Trophoblast cell (in vitro differentiated cells and primary cell): Measurements from ENCODE around the gene C9orf152.
"Not testable (repeated sequence)": the region's sequence is repeated elsewhere in the genome, so short reads cannot be mapped to it uniquely, and the experiment has no call there.

Experiments used
- DNase-seq, 2 donors: peaks; one replicate each; pipeline ENCODE4 v3.0.0-alpha.2; 2016
- H2AFZ ChIP-seq: 2 replicates; pipeline ENCODE4 v1.6.1; 2013; ENCODE audit warnings: low read length, moderate library complexity, mild to moderate bottlenecking; ENCODE audit not compliant: insufficient read depth, poor library complexity
- H2AK5ac ChIP-seq: 2 replicates; pipeline ENCODE4 v1.6.1; 2013; ENCODE audit warnings: mild to moderate bottlenecking, low read length
- H2BK120ac ChIP-seq: 2 replicates; pipeline ENCODE4 v1.6.1; 2013; ENCODE audit warnings: low read length, mild to moderate bottlenecking, moderate library complexity; ENCODE audit not compliant: insufficient read depth, poor library complexity
- H2BK12ac ChIP-seq: 2 replicates; pipeline ENCODE4 v1.6.1; 2013; ENCODE audit warnings: mild to moderate bottlenecking, low read length, moderate library complexity
- H2BK5ac ChIP-seq: 2 replicates; pipeline ENCODE4 v1.6.1; 2013; ENCODE audit warnings: low read length, low read depth, moderate library complexity, mild to moderate bottlenecking; ENCODE audit not compliant: poor library complexity
- H3K14ac ChIP-seq: 2 replicates; pipeline ENCODE4 v1.6.1; 2013; ENCODE audit warnings: mild to moderate bottlenecking, low read length
- H3K18ac ChIP-seq: 2 replicates; pipeline ENCODE4 v1.6.1; 2013; ENCODE audit warnings: mild to moderate bottlenecking, low read length
- H3K23ac ChIP-seq: 2 replicates; pipeline ENCODE4 v1.6.1; 2013; ENCODE audit warnings: low read length
- H3K27ac ChIP-seq: 2 replicates; pipeline ENCODE4 v1.5.1; 2013; ENCODE audit warnings: low read depth, mild to moderate bottlenecking, inconsistent platforms, low read length, moderate library complexity
- H3K27me3 ChIP-seq: 2 replicates; pipeline ENCODE4 v1.6.1; 2013; ENCODE audit warnings: inconsistent platforms, mild to moderate bottlenecking, low read length, moderate library complexity; ENCODE audit not compliant: insufficient read depth
- H3K36me3 ChIP-seq, 2 experiments: 1 replicate in 1 of 2; 2 replicates in 1 of 2; pipeline ENCODE4 v1.6.1; 2013; ENCODE audit warnings: low read length in 2 of 2, mild to moderate bottlenecking in 2 of 2, moderate library complexity in 1 of 2; ENCODE audit not compliant: insufficient read depth in 2 of 2, control insufficient read depth in 1 of 2
- H3K4ac ChIP-seq: 2 replicates; pipeline ENCODE4 v1.6.1; 2013; ENCODE audit warnings: low read depth, mild to moderate bottlenecking, low read length, moderate library complexity
- H3K4me1 ChIP-seq, 2 experiments: 1 replicate in 1 of 2; 2 replicates in 1 of 2; pipeline ENCODE4 v1.6.1; 2013; ENCODE audit warnings: low read length in 2 of 2, mild to moderate bottlenecking in 2 of 2, moderate library complexity in 1 of 2; ENCODE audit not compliant: insufficient read depth in 2 of 2, control insufficient read depth in 1 of 2
- H3K4me2 ChIP-seq: 2 replicates; pipeline ENCODE4 v1.6.1; 2013; ENCODE audit warnings: inconsistent platforms, mild to moderate bottlenecking, low read length, moderate library complexity
- H3K4me3 ChIP-seq: 2 replicates; pipeline ENCODE4 v1.5.1; 2013; ENCODE audit warnings: mild to moderate bottlenecking, low read depth, low read length, inconsistent platforms
- H3K79me1 ChIP-seq: one replicate; pipeline ENCODE4 v1.6.1; 2013; ENCODE audit warnings: low read length
- H3K79me2 ChIP-seq: 2 replicates; pipeline ENCODE4 v1.6.1; 2013; ENCODE audit warnings: low read length, mild to moderate bottlenecking; ENCODE audit not compliant: control insufficient read depth, insufficient read depth, poor library complexity
- H3K9ac ChIP-seq: 2 replicates; pipeline ENCODE4 v1.6.1; 2013; ENCODE audit warnings: mild to moderate bottlenecking, low read length
- H3K9me3 ChIP-seq: 2 replicates; pipeline ENCODE4 v1.6.1; 2013; ENCODE audit warnings: low read depth, mild to moderate bottlenecking, control low read depth, inconsistent platforms, low read length; ENCODE audit not compliant: insufficient read depth
- H4K12ac ChIP-seq: 2 replicates; pipeline ENCODE4 v1.6.1; 2013; ENCODE audit warnings: low read depth, mild to moderate bottlenecking, low read length, moderate library complexity
- H4K8ac ChIP-seq: 2 replicates; pipeline ENCODE4 v1.6.1; 2013; ENCODE audit warnings: low read depth, mild to moderate bottlenecking, low read length, moderate library complexity
- H4K91ac ChIP-seq: one replicate; pipeline ENCODE4 v1.6.1; 2013; ENCODE audit warnings: low read depth, mild to moderate bottlenecking, low read length, moderate library complexity
- WGBS: extraction: QIAGEN DNeasy Blood & Tissue Kit; methylation state at CpG from one replicate; pipeline ENCODE4 v1.1.7; 2013; ENCODE audit warnings: missing lambda C conversion rate; ENCODE audit not compliant: insufficient read length, insufficient coverage; ENCODE audit errors: extremely low coverage; 5-methylcytosine and 5-hydroxymethylcytosine counted together

C9orf152 gene

DNA sequence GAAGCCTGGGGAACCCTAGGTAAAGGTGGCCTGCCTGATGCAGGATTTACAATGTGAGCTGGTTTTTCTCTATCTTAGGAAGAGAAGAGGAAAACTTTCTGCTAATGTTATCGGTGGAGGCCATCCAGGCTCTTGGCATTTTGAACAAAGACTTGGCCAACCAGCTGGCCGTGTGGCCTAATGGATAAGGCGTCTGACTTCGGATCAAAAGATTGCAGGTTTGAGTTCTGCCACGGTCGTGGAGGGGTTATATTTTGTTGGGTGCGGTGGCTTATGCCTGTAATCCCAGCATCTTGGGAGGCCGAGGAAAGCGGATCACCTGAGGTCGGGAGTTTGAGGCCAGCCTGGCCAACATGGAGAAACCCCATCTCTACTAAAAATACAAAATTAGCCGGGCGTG lies 9.6 kb downstream of the C9orf152 start:
- no CpG with 5 or more reads among the region's 12 CpGs for WGBS
- Histone ChIP-seq H3K4ac (no peak overlapping the region), H2AK5ac (no peak overlapping the region), H3K9ac (no peak overlapping the region), H3K4me1 (peaks cover 7 to 8% of the 10 kb centered on the region in 2 experiments), H2AFZ (no peak overlapping the region), H4K8ac (no peak overlapping the region), H3K18ac (no peak overlapping the region), H3K4me3 (no peak overlapping the region), H2BK5ac (no peak overlapping the region), H3K4me2 (no peak overlapping the region), H3K79me2 (no peaks in the 10 kb centered on the region), H4K91ac (no peak overlapping the region), H3K9me3 (peaks cover 2% of the 10 kb centered on the region), H2BK120ac (no peak overlapping the region), H3K23ac (no peak overlapping the region), H2BK12ac (no peak overlapping the region), H3K14ac (no peak overlapping the region), H3K27me3 (no peaks in the 10 kb centered on the region), H4K12ac (no peak overlapping the region), H3K27ac (no peak overlapping the region), H3K79me1 (peaks cover 10% of the 10 kb centered on the region), H3K36me3 (no peaks in the 10 kb centered on the region)
- no peak for DNase-seq

DNA sequence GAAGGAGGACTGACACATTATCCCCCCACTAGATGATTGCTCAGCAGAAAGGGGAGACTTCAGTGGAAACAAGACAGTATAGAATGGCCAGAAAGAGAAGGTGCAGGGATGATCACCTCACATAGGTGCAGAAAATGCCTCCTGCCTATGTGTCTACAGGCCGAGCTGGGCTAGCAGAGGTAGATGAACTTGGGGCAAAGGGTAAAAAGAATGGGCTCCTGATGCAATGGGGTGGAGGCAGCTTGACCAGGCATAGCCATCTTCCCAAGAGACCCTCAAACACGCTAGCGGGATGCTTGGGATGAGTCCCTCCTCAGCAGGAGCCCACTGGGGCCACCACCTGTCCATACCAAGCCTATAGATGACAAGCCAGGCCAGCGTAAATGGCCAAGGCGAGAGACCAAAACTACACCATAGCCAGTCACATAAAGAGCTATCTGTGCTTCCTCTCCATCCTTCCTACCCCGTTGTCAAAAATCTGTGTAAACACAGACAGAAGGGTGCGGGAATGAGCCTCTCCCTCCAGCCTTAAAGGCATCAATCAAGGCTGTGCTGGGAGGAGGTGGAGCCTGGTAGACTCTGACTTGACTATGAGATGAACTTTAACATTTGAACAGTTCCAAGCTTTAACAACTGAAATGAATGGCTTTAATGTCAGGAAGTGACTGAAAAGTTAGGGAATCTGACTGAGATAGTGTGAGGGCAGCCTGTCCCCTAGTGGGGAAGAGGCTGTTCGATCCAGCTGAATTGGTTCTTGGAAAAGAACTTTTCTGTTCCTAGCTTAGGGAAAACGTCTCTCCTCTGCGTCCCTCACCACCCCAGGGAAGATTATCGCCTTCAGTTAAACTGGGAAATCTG lies 10.4 kb downstream of the C9orf152 start:
- WGBS = no CpG with 5 or more reads among the region's 11 CpGs
- no peak overlapping the region for H2AFZ ChIP-seq
- no peak overlapping the region for H3K4ac ChIP-seq
- H4K91ac ChIP-seq = no peak overlapping the region
- peak overlapping the region; percentile 35 for H2AK5ac ChIP-seq
- DNase-seq = no peak
- no peak overlapping the region for H3K27ac ChIP-seq
- H4K12ac ChIP-seq = no peak overlapping the region
- H2BK120ac ChIP-seq = no peak overlapping the region
- H3K9ac ChIP-seq = peak overlapping the region; percentile 9
- no peaks in the 10 kb centered on the region for H3K36me3 ChIP-seq
- H3K18ac ChIP-seq = no peak overlapping the region
- H4K8ac ChIP-seq = peak overlapping the region; percentile 18
- no peak overlapping the region for H3K4me3 ChIP-seq
- H3K79me1 ChIP-seq = peaks cover 10% of the 10 kb centered on the region
- no peaks in the 10 kb centered on the region for H3K27me3 ChIP-seq
- H2BK12ac ChIP-seq = no peak overlapping the region
- peaks cover 8% of the 10 kb centered on the region in 2 experiments for H3K4me1 ChIP-seq
- H3K9me3 ChIP-seq = peaks cover 2% of the 10 kb centered on the region
- no peak overlapping the region for H3K4me2 ChIP-seq
- H3K14ac ChIP-seq = peak overlapping the region; percentile 37
- no peaks in the 10 kb centered on the region for H3K79me2 ChIP-seq
- H3K23ac ChIP-seq = no peak overlapping the region
- H2BK5ac ChIP-seq = no peak overlapping the region

DNA sequence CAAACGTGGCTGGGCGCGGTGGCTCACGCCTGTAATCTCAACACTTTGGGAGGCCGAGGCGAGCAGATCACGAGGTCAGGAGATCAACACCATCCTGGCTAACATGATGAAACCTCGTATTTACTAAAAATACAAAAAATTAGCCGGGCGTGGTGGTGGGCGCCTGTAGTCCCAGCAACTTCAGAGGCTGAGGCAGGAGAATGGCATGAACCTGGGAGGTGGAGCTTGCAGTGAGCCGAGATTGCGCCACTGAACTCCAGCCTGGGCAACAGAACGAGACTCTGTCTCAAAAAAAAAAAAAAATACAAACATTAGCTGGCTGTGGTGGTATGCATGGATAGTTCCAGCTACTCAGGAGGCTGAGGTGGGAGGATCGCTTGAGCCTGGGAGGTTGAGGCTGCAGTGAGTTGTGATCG lies 11.9 kb downstream of the C9orf152 start:
- no CpG with 5 or more reads among the region's 16 CpGs for WGBS
- H3K4me2 ChIP-seq, H3K27me3 ChIP-seq, H3K36me3 ChIP-seq, H3K14ac ChIP-seq, H3K27ac ChIP-seq, H2BK12ac ChIP-seq, H4K12ac ChIP-seq, H2BK5ac ChIP-seq, H4K91ac ChIP-seq, H3K4me3 ChIP-seq, H2AK5ac ChIP-seq, H3K9me3 ChIP-seq, H3K23ac ChIP-seq, H4K8ac ChIP-seq, H3K9ac ChIP-seq, H3K4ac ChIP-seq, H2AFZ ChIP-seq, H3K18ac ChIP-seq, H3K79me2 ChIP-seq, H2BK120ac ChIP-seq: not testable (repeated sequence)
- peaks cover 12% of the 10 kb centered on the region for H3K79me1 ChIP-seq
- H3K4me1 ChIP-seq = peaks cover 12 to 13% of the 10 kb centered on the region in 2 experiments
- DNase-seq = peak; percentile 50 to 62

DNA sequence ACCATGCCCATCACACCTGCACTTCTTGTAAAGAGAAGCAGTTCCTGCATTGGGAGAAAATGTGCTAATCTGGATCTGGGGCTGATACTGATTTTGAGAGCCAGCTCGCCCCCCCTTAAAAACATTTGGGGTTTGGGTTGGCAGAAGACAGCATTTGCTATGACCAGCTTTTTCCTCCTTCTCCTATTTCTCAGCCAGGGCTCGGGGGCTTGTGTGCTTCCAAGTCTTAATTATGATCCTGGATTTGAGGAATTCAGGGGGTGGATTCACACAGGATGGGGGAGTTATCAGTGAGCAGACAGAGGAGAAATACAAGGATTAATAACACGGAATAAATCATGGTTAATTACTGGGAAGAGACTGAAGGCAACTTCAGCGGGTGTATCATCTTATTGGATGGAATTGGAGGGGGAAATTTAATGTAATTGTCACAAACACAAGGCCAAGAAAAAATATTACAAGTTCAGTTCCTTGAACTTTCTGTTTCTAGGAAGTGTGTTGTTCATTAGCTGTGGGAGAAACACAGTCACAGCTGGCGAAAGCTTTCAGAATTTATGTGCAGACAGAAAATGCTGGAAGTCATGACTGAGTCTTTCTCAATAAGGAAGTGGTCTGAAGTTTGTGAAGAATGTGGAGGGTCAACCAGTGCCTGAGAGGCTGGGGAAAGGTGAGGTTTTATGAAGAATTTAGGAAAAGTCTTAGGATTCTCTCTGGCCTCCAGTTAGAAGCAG lies 15.3 kb downstream of the C9orf152 start:
- no peak overlapping the region for H3K4ac ChIP-seq
- peak overlapping the region; percentile 43 for H2BK5ac ChIP-seq
- no peak overlapping the region for H4K12ac ChIP-seq
- H3K4me2 ChIP-seq = no peak overlapping the region
- H2AK5ac ChIP-seq = no peak overlapping the region
- H3K79me1 ChIP-seq = peaks cover 12% of the 10 kb centered on the region
- DNase-seq = peak; percentile 87 to 96
- no peaks in the 10 kb centered on the region for H3K27me3 ChIP-seq
- peak overlapping the region; percentile 90 for H2BK12ac ChIP-seq
- H3K36me3 ChIP-seq = no peaks in the 10 kb centered on the region
- H3K4me1 ChIP-seq = peaks cover 12 to 13% of the 10 kb centered on the region in 2 experiments
- H3K9ac ChIP-seq = no peak overlapping the region
- H3K27ac ChIP-seq = peak overlapping the region; percentile 61
- H3K18ac ChIP-seq = no peak overlapping the region
- peaks cover 2% of the 10 kb centered on the region for H3K9me3 ChIP-seq
- H3K23ac ChIP-seq = no peak overlapping the region
- no peaks in the 10 kb centered on the region for H3K79me2 ChIP-seq
- peak overlapping the region; percentile 49 for H2BK120ac ChIP-seq
- H3K4me3 ChIP-seq = no peak overlapping the region
- H2AFZ ChIP-seq = no peak overlapping the region
- H3K14ac ChIP-seq = no peak overlapping the region
- no CpG with 5 or more reads among the region's 5 CpGs for WGBS
- no peak overlapping the region for H4K8ac ChIP-seq
- peak overlapping the region; percentile 71 for H4K91ac ChIP-seq
